Liver (tissue), 9 donors: Measurements from ENCODE around the gene TMEM269. TPM values are rescaled to one million over a fixed set of nuclear protein-coding genes. Genes with fewer than 3 reads are reported as not detected.

Source experiments
- DNase-seq: peaks from one replicate; pipeline ENCODE4 v3.0.0-alpha.2; 2017; ENCODE audit warnings: low spot score
- H3K27ac ChIP-seq, 2 donors: one replicate each; pipeline ENCODE4 v1.7.0; 2013; ENCODE audit warnings: inconsistent platforms in 2 of 2, low read length in 2 of 2, control low read depth in 1 of 2, low read depth in 1 of 2, mild to moderate bottlenecking in 1 of 2
- H3K27me3 ChIP-seq, 4 donors: one replicate each; pipeline versions ENCODE4 v1.6.1 to v1.7.0; 2013; ENCODE audit warnings: low read length in 3 of 4, inconsistent platforms in 1 of 4, mild to moderate bottlenecking in 1 of 4, moderate library complexity in 1 of 4; ENCODE audit not compliant: control insufficient read depth in 4 of 4, insufficient read depth in 4 of 4
- H3K36me3 ChIP-seq, 4 donors: one replicate each; pipeline versions ENCODE4 v1.6.1 to v1.7.0; 2013; ENCODE audit warnings: low read length in 3 of 4, mild to moderate bottlenecking in 3 of 4, low read depth in 1 of 4, moderate library complexity in 1 of 4; ENCODE audit not compliant: control insufficient read depth in 4 of 4, insufficient read depth in 3 of 4
- H3K4me1 ChIP-seq, 4 donors: one replicate each; pipeline versions ENCODE4 v1.6.1 to v1.7.0; 2013; ENCODE audit warnings: low read length in 3 of 4, mild to moderate bottlenecking in 3 of 4, moderate library complexity in 1 of 4; ENCODE audit not compliant: control insufficient read depth in 4 of 4, insufficient read depth in 4 of 4
- H3K4me3 ChIP-seq, 3 donors: one replicate each; pipeline versions ENCODE4 v1.6.1 to v1.7.0; 2013; ENCODE audit warnings: low read length in 3 of 3, control low read depth in 1 of 3, low read depth in 1 of 3, mild to moderate bottlenecking in 1 of 3
- H3K9ac ChIP-seq, 2 donors: one replicate each; pipeline ENCODE4 v1.7.0; 2013; ENCODE audit warnings: low read length in 2 of 2, mild to moderate bottlenecking in 2 of 2, moderate library complexity in 2 of 2, control low read depth in 1 of 2, low read depth in 1 of 2
- H3K9me3 ChIP-seq, 4 donors: one replicate each; pipeline versions ENCODE4 v1.6.1 to v1.7.0; 2013; ENCODE audit warnings: low read length in 3 of 4; ENCODE audit not compliant: control insufficient read depth in 4 of 4
- EGR1 ChIP-seq, 2 donors: IDR thresholded peaks; 2 replicates each; pipeline ENCODE4 v1.6.1; 2016 to 2018; ENCODE audit warnings: antibody characterized with exemption in 2 of 2, low read depth in 2 of 2
- FOXA1 ChIP-seq: IDR thresholded peaks from 2 replicates; pipeline ENCODE4 v1.6.1; 2016; ENCODE audit warnings: antibody characterized with exemption
- FOXA2 ChIP-seq: IDR thresholded peaks from 2 replicates; pipeline ENCODE4 v1.6.1; 2016; ENCODE audit warnings: antibody characterized with exemption
- GABPA ChIP-seq, 2 donors: IDR thresholded peaks in 1 of 2; conservative IDR thresholded peaks in 1 of 2; 2 replicates each; pipeline ENCODE4 v1.6.1; 2016; ENCODE audit warnings: antibody characterized with exemption in 2 of 2, mild to moderate bottlenecking in 1 of 2, moderate library complexity in 1 of 2
- HNF4A ChIP-seq, 2 donors: conservative IDR thresholded peaks; 2 replicates each; pipeline ENCODE4 v1.6.1; 2016; ENCODE audit warnings: antibody characterized with exemption in 2 of 2, mild to moderate bottlenecking in 2 of 2
- HNF4G ChIP-seq: IDR thresholded peaks from 2 replicates; pipeline ENCODE4 v1.6.1; 2016; ENCODE audit warnings: antibody characterized with exemption
- JUND ChIP-seq, 2 donors: IDR thresholded peaks; 2 replicates each; pipeline ENCODE4 v1.6.1; 2016; ENCODE audit warnings: antibody characterized with exemption in 2 of 2
- NR2F2 ChIP-seq: IDR thresholded peaks from 2 replicates; pipeline ENCODE4 v1.6.1; 2016; ENCODE audit warnings: antibody characterized with exemption
- RAD21 ChIP-seq, 2 donors: IDR thresholded peaks; 2 replicates each; pipeline ENCODE4 v1.6.1; 2016; ENCODE audit warnings: antibody characterized with exemption in 2 of 2, mild to moderate bottlenecking in 2 of 2
- SP1 ChIP-seq: IDR thresholded peaks from 2 replicates; pipeline ENCODE4 v1.6.1; 2018; ENCODE audit warnings: antibody characterized with exemption, mild to moderate bottlenecking
- TAF1 ChIP-seq: conservative IDR thresholded peaks from 2 replicates; pipeline ENCODE4 v1.6.1; 2016; ENCODE audit warnings: antibody characterized with exemption, mild to moderate bottlenecking
- YY1 ChIP-seq: IDR thresholded peaks from 2 replicates; pipeline ENCODE4 v1.6.1; 2016; ENCODE audit warnings: antibody characterized with exemption, mild to moderate bottlenecking
- WGBS: extraction: QIAGEN DNeasy Blood & Tissue Kit; methylation state at CpG from one replicate; pipeline ENCODE4 v1.1.7; 2013; 5-methylcytosine and 5-hydroxymethylcytosine counted together
- polyA plus RNA-seq, 2 donors: library from polyadenylated mRNA; stranded (reverse) in 1 of 2; unstranded in 1 of 2; fragments of 200-250 nt in 1 of 2; fragments of >200 nt in 1 of 2; fragmentation: Nextera tagmentation in 1 of 2; extraction: Ambion mirVana in 1 of 2; gene quantifications; one replicate each; pipeline versions ENCODE4 v1.2.1 to v1.2.3, GENCODE V29; 2013 to 2015
- total RNA-seq, 2 donors: library from RNA; depleted of rRNA; stranded (reverse); fragments of >200 nt; gene quantifications; one replicate each; pipeline ENCODE4 v1.2.3, GENCODE V29; 2014
- TF ChIP-seq, protein P1 (sequence below): IDR thresholded peaks from 2 replicates; pipeline ENCODE4 v1.6.1; 2016; ENCODE audit warnings: antibody characterized with exemption
- TF ChIP-seq, protein P2 (sequence below): IDR thresholded peaks from 2 replicates; pipeline ENCODE4 v1.6.1; 2016; ENCODE audit warnings: antibody characterized with exemption
- TF ChIP-seq, protein P3 (sequence below): fragments of 150-350 bp; IDR thresholded peaks from 2 replicates; pipeline ENCODE4 v1.5.1; 2017; ENCODE audit warnings: improper control_type of control experiment, low read depth, low read length; ENCODE audit not compliant: missing input control
- TF ChIP-seq, protein P4 (sequence below): IDR thresholded peaks from 2 replicates; pipeline ENCODE4 v1.6.1; 2016; ENCODE audit warnings: antibody characterized with exemption
- TF ChIP-seq, protein P5 (sequence below): IDR thresholded peaks from 2 replicates; pipeline ENCODE4 v1.6.1; 2016; ENCODE audit warnings: antibody characterized with exemption, mild to moderate bottlenecking
- donor health status: healthy.
- donor health status: healthy.
- donor health status: healthy.
- donor health status: healthy.
- donor health status: healthy.

Gene TMEM269
- total and polyA plus RNA-seq, 4 donors, result 0.05 to 0.08 TPM; not detected in 2

DNA sequence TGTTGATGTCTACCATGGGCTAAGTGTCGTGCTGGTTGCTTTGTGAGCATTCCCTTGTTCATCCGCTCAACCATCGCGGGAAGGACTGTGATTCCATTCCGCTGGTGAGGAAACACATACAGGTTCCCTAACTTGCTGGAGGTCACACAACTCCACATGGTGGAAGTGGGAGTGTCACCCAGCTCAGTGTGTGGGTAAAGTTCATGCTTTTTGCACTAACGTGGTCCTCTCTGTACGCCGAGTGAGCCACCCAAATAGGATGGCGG lies 40.7 kb upstream of the TMEM269 start:
- no peak overlapping the region for H3K9ac ChIP-seq
- TF ChIP-seq, protein P1, sequence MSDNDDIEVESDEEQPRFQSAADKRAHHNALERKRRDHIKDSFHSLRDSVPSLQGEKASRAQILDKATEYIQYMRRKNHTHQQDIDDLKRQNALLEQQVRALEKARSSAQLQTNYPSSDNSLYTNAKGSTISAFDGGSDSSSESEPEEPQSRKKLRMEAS, result no peak
- TF ChIP-seq, protein P2, sequence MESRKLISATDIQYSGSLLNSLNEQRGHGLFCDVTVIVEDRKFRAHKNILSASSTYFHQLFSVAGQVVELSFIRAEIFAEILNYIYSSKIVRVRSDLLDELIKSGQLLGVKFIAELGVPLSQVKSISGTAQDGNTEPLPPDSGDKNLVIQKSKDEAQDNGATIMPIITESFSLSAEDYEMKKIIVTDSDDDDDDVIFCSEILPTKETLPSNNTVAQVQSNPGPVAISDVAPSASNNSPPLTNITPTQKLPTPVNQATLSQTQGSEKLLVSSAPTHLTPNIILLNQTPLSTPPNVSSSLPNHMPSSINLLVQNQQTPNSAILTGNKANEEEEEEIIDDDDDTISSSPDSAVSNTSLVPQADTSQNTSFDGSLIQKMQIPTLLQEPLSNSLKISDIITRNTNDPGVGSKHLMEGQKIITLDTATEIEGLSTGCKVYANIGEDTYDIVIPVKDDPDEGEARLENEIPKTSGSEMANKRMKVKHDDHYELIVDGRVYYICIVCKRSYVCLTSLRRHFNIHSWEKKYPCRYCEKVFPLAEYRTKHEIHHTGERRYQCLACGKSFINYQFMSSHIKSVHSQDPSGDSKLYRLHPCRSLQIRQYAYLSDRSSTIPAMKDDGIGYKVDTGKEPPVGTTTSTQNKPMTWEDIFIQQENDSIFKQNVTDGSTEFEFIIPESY, result no peak
- TF ChIP-seq RAD21 (IDR thresholded peaks at IDR 0.05), result no peak
- no peak for TF ChIP-seq FOXA2
- no peak for TF ChIP-seq GABPA (IDR thresholded peaks at IDR 0.05 in 1 of 2, conservative IDR thresholded peaks at IDR 0.05 in 1 of 2)
- TF ChIP-seq FOXA1, result no peak
- no peak for TF ChIP-seq HNF4A (conservative IDR thresholded peaks at IDR 0.05)
- TF ChIP-seq SP1, result no peak
- TF ChIP-seq, protein P3, sequence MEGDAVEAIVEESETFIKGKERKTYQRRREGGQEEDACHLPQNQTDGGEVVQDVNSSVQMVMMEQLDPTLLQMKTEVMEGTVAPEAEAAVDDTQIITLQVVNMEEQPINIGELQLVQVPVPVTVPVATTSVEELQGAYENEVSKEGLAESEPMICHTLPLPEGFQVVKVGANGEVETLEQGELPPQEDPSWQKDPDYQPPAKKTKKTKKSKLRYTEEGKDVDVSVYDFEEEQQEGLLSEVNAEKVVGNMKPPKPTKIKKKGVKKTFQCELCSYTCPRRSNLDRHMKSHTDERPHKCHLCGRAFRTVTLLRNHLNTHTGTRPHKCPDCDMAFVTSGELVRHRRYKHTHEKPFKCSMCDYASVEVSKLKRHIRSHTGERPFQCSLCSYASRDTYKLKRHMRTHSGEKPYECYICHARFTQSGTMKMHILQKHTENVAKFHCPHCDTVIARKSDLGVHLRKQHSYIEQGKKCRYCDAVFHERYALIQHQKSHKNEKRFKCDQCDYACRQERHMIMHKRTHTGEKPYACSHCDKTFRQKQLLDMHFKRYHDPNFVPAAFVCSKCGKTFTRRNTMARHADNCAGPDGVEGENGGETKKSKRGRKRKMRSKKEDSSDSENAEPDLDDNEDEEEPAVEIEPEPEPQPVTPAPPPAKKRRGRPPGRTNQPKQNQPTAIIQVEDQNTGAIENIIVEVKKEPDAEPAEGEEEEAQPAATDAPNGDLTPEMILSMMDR, result no peak
- TF ChIP-seq, protein P4, sequence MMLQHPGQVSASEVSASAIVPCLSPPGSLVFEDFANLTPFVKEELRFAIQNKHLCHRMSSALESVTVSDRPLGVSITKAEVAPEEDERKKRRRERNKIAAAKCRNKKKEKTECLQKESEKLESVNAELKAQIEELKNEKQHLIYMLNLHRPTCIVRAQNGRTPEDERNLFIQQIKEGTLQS, result no peak
- TF ChIP-seq TAF1, result no peak
- no peak for TF ChIP-seq HNF4G
- no peak for TF ChIP-seq EGR1 (IDR thresholded peaks at IDR 0.05; ENCODE audit: low read depth in 2 of 2)
- TF ChIP-seq, protein P5, sequence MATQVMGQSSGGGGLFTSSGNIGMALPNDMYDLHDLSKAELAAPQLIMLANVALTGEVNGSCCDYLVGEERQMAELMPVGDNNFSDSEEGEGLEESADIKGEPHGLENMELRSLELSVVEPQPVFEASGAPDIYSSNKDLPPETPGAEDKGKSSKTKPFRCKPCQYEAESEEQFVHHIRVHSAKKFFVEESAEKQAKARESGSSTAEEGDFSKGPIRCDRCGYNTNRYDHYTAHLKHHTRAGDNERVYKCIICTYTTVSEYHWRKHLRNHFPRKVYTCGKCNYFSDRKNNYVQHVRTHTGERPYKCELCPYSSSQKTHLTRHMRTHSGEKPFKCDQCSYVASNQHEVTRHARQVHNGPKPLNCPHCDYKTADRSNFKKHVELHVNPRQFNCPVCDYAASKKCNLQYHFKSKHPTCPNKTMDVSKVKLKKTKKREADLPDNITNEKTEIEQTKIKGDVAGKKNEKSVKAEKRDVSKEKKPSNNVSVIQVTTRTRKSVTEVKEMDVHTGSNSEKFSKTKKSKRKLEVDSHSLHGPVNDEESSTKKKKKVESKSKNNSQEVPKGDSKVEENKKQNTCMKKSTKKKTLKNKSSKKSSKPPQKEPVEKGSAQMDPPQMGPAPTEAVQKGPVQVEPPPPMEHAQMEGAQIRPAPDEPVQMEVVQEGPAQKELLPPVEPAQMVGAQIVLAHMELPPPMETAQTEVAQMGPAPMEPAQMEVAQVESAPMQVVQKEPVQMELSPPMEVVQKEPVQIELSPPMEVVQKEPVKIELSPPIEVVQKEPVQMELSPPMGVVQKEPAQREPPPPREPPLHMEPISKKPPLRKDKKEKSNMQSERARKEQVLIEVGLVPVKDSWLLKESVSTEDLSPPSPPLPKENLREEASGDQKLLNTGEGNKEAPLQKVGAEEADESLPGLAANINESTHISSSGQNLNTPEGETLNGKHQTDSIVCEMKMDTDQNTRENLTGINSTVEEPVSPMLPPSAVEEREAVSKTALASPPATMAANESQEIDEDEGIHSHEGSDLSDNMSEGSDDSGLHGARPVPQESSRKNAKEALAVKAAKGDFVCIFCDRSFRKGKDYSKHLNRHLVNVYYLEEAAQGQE, result no peak
- no peak for TF ChIP-seq YY1
- no peak for TF ChIP-seq JUND (IDR thresholded peaks at IDR 0.05)
- TF ChIP-seq NR2F2, result no peak
- H3K9me3 ChIP-seq, result no peaks in the 10 kb centered on the region
- 77% methylated on average over 9 of the region's 9 CpGs for WGBS
- peaks cover 3 to 31% (median 10%) of the 10 kb centered on the region in 4 donors for H3K36me3 ChIP-seq
- no peak overlapping the region for H3K27ac ChIP-seq
- no peak overlapping the region for H3K4me3 ChIP-seq
- H3K4me1 ChIP-seq, result peaks cover 2 to 7% (median 5%) of the 10 kb centered on the region in 4 donors
- DNase-seq, result no peak
- no peaks in the 10 kb centered on the region for H3K27me3 ChIP-seq

DNA sequence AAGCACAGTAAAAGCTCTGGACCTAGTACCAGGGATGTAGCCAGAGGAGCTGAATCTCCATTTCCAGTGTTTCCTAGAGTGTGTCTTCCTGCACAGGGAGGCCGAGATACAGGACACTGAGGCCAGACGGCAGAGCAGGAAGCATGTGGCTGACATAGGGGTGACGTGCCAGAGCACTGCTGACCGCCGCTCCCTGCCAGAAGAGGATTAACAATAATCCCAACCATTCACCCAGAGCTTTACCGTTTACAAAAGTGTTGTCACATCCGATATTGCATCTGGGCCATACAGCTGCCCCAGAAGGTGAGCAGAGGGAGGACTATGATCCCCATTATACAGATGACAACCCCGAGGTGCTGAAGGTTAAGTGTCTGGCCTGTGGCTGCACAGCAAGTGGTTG lies 38.9 kb upstream of the TMEM269 start:
- peaks cover 5 to 43% (median 17%) of the 10 kb centered on the region in 4 donors for H3K36me3 ChIP-seq
- 84% methylated on average over 8 of the region's 8 CpGs for WGBS
- no peak for DNase-seq
- TF ChIP-seq HNF4G (no peak), FOXA2 (no peak), YY1 (no peak), GABPA (IDR thresholded peaks at IDR 0.05 in 1 of 2, conservative IDR thresholded peaks at IDR 0.05 in 1 of 2) (no peak), SP1 (no peak), TAF1 (no peak), EGR1 (IDR thresholded peaks at IDR 0.05; ENCODE audit: low read depth in 2 of 2) (no peak), FOXA1 (no peak)
- TF ChIP-seq, protein P1, result no peak
- TF ChIP-seq, protein P2, result no peak
- TF ChIP-seq, protein P5, result no peak

More for the DNA sequence above, 38.9 kb upstream of the TMEM269 start:
- no peak overlapping the region for H3K9ac ChIP-seq
- H3K27ac ChIP-seq, result no peak overlapping the region
- no peak overlapping the region for H3K4me3 ChIP-seq
- no peaks in the 10 kb centered on the region for H3K9me3 ChIP-seq
- no peaks in the 10 kb centered on the region for H3K27me3 ChIP-seq
- H3K4me1 ChIP-seq, result no peaks in the 10 kb centered on the region
